Hypothalamus (tissue), 51 donors: Measurements from ENCODE around the gene EEIG2.
"Not testable (repeated sequence)": the region's sequence is repeated elsewhere in the genome, so short reads cannot be mapped to it uniquely, and the experiment has no call there.

Experiments
- DNase-seq, 51 donors: peaks; one replicate each; lab custom pipeline; 2025; lab: John Stamatoyannopoulos, UW

EEIG2 gene

DNA sequence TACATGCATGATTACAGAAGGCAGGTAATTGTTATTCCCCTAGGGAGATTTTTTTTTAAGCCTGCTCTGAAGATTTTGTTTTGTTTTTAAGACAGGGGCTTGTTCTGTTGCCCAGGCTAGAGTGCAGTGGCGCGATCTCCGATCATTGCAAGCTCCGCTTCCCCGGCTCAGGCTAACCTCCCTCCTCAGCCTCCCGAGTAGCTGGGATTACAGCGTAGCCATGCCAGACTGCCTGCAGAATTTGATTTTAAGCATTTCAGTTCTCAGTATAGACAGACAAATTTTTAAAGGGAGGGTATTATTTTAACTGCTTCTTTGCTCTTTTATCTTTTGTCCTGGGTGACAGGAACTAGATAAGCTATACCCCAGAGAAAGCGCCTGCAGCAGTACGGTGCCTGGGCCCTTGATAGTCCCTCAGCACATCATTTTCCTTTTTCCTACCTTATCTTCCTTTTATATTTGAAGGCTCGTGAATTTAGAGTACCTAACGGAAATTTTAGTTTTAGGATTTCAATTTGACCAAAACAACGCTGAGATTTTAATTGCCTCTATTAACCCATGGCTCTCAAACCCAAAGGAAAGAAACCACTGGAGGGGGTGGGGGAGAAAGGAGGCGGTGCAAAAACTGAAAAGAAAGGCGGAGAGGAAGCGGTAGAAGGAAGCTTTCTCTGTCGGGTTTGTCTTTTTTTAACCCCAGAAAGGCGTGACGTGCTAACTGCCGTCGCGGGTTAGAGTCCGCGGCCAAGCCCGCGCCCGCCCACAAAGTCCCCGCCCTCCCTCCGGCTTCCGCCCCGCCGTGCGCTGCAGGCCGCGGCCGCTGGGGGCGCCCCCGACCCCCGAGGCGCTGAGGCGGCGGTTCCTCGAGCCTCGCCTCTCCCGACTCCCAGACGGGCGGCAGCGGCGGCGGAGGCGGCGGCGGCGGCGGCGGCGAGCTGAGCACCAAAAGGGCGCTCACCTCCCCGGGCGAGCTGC, at the start of gene EEIG2:
EEIG2 (plus strand) TSS at position 886 of the 972 bp plus-strand sequence. CDS start 329 bp downstream, outside the sequence.
- peak in 48 of 51 donors; percentile 7 to 85 (median 53) for DNase-seq

DNA sequence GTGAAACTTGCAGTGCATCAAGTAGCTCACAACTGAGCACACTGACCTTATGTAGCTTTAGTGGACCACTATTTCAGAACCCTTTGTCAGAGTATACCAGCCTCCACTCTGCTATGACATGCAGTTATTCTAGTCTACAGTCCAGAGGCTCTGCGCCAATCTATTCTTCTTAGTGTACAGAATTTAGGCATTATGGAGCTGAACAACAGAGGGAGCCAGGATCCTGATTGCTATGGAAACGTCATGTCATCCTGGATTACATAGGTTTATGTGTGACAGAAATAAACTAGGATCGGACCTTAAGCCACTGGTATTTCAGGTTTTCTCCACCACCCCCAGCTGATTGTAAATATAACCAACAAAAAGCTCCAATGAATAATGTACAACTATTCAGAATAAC, 48.1 kb upstream of the EEIG2 start:
- DNase-seq = no peak

DNA sequence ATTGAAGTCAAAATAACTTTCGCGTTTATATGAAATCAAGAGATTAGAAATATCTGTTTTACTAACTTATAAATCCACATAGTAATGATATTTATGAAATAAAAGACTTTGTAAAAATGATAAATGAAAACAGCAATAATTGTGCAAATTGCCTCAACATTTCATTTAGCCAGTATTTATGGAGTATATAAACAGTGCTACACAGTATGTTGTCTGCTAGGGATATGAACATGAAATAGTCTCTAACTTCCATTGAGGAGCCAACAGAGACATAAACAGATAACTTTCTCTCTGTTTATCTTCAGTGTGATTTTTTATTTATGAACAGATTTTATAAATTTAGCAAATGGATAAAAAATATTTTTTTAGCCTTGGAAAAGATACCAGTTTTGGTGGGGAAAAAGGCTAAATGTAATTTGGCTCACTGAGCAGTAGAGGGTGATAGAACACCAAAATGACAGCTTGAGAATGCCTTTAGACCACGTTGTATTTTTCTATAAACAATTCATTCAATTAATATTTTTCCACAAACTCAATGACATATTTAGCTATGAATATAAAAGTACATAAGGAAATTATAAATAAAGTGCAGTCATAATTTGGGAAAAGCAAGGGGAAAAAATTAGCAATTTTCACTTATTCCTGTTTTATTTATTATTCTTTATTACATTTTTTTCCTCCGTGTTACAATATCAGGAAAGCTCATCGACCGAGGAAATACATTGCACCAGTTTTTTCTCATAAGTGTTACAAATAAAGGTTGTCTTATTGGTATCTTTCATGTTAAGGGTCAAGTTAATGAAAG, 47.5 kb upstream of the EEIG2 start:
- peak in 2 of 51 donors; percentile 2 to 42 for DNase-seq

DNA sequence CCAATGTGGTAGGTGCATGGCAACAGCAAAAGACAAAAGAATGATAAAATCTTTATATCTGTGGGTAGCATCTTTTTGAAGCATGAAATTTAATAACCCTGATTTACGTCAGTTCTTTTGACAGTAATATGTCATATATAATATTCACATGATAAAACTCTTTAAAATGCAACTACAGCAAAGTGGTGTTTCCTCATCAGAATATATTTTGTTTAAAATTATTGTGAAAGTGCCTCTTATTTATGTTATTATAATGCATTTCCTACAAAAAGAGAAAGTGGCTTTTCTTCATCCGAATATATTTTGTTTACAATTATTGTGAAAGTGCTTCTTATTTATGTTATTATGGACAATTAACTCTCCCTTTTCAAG, 46.9 kb upstream of the EEIG2 start:
- DNase-seq = no peak

DNA sequence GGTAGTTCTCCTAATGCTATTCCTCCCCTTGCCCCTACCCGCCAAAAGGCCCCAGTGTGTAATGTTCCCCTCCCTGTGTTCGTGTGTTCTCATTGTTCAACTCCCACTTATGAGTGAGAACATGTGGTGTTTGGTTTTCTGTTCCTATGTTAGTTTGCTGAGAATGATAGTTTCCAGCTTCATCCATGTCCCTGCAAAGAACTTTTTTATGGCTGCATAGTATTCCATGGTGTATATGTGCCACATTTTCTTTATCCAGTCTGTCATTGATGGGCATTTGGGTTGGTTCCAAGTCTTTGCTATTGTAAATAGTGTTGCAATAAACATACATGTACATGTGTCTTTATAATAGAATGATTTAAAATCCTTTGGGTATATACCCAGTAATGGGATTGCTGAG, 46.0 kb upstream of the EEIG2 start:
- DNase-seq = not testable (repeated sequence)

DNA sequence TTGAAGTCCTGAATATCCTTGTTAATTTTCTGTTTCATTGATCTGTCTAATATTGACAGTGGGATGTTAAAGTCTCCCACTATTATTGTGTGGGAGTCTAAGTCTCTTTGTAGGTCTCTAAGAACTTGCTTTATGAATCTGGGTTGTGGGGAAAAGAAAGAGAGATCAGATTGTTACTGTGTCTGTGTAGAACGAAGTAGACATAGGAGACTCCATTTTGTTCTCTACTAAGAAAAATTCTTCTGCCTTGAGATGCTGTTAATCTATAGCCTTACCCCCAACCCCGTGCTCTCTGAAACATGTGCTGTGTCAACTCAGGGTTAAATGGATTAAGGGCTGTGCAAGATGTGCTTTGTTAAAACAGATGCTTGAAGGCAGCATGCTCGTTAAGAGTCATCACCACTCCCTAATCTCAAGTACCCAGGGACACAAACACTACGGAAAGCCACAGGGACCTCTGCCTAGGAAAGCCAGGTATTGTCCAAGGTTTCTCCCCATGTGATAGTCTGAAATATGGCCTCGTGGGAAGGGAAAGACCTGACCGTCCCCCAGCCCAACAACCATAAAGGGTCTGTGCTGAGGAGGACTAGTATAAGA, 42.5 kb upstream of the EEIG2 start:
- not testable (repeated sequence) for DNase-seq

DNA sequence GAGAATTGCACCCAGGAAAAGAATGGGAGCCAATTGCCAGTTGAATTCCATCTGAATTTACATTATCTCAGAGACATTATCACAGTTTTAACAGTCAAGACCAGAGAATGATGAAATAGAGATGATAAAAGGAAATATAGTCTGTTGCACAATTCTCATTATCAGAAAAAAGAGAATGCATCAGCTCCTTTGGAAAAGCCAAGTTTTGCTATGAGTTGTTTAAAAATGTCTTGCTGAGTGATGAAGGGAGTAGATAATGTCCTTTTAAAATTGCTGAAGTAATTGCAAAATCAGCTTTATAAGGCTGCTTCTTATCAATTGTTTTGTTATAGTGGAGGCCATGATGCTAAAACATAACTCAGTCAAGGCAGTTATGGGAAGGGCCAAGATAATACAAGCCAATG, 37.9 kb upstream of the EEIG2 start:
- no peak for DNase-seq

DNA sequence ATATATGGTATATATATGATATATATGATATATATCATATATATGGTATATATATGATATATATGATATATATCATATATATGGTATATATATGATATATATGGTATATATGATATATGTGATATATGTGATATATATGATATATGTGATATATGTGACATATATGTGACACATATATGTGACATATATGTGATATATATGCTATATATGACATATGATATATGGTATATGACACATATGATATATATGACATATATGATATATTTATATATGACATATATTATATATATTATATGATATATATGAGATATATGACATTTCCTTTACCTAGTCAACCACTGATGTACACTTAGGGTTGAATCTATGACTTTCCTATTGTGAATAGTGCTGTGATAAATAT, 36.1 kb upstream of the EEIG2 start:
- no peak for DNase-seq

DNA sequence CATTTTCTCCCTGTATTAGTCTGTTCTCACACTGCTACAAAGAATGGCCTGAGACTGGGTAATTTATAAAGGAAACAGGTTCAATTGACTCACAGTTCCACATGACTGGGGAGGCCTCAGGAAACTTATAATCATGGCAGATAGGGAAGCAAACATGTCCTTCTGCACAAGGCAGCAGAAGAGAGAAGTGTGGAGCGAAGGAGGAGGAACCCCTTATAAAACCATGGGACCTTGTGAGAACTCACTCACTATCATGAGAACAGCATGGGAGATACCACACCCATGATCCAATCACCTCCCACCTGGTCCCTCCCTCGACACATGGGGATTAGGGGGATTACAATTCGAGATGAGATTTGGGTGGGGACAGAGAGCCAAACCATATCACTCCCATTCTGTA, 35.2 kb upstream of the EEIG2 start:
- DNase-seq = no peak

DNA sequence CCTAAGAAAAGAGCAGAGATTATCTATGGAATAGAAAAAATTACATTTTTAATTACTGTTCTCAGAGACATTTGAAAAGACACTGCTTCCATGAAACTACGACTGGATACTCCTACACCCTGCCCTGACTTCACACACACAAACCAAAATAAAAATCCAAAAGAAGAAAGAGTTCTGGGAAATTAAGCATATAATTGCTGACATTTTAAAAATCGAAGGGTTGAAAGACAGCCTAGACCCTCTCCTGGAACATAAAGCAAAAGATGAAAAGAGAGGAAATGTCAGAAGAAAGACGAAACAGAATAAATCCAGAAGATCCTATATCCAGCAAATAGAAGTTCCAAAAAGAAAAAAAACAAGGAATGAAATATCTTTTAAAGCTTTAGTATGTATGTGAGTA, 32.8 kb upstream of the EEIG2 start:
- no peak for DNase-seq

DNA sequence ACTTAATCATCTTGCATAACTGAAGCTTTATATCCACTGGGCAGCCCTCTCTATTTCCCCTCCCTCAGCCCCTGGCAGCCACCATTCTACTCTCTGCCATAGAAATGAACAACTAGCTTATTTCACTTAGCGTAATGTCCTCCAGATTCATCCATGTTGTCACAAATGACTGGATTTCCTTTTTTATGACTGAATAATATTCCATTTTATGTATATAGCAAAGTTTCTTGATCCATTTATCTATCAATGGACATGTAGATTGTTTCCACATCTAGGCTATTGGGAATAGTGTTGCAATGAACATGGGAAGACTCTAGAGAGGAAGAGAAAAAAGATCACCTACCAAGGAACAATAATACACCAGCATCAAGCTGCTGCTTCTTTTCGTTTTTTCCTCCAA, 32.1 kb upstream of the EEIG2 start:
- no peak for DNase-seq

DNA sequence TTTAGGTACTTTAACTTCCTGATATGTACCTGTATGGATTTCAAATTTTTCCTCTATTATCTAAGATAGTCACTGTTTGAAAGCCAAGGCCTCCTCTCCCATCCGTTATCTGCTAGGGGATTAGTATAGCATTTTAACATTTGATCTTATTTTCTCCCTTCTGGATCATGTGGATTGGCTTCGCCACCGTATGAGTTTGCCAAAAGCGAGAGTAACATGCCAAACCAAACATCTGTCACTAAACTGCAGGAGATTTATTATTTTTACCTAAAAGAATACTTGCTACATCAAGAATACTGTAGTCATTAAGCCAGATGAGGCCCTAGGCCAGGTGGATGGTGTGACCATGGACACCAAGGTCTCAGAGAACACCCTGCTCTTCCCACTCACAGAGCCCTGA, 28.5 kb upstream of the EEIG2 start:
- DNase-seq = no peak

DNA sequence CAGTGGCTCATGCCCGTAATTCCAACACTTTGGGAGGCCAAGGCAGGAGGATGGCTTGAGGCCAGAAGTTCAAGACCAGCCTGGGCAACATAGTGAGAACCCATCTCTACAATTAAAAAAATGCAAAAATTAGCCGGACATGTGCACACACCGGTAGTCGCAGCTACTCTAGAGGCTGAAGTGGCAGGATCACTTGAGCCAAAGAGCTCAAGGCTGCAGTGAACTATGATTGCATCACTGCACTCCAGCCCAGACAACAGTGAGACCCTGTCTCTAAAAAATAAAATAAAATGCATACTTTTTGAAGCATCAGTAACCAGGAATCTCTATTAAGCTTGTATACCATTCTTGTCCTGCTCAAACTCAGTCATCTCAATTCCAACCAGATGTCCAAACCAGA, 27.2 kb upstream of the EEIG2 start:
- DNase-seq = no peak

DNA sequence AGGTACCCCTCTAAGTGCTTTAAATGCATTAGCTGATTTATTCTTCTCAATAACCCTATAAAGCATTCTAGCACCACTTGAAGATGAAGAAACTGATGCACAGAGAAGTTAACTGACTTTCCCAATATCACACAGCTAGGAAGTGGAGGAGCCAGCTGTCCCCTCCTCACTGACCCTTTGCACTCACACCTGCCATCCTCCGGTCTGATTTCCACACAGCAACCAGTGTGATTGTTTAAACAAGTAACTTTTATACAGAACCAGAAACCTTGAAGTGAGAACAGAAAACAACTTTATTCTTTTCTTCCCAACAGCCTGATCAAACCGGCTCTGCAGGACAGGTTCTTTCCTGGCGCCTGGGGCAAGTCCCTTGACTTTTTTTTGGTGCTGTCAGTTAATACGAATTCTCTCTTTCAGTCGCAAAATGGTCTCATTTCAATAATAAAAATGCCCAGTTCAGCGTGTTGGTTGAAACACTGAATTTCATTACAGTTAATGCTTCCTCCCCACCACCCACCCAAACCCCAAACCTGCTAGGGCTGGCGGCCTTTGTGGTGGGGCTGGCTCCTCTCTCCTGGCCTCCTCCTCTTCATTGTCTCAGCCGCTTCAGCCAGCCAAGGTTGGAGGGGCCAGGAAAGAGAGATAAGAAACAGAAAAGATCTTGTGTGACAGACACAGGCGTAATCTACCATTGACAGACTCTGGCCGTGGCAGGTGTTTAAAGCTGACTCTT, 26.4 kb upstream of the EEIG2 start:
- DNase-seq = no peak

DNA sequence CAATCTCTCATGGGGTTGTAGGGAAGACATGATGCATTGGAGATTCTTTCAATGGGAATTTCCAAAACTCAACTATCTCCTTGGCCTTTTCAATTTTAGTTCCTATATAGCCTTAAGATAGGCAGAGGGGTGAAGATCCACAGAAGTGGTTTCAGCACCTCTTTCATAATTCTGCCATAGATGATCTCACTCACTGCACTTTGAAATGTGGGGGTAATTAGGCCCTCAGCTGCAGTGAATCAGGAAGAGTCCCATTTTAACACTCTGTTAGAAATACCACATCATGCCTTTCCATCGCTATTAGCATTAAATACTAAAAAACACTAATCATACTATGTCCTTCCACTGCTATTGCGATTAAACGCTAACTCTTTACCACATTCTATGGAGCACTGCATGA, 25.1 kb upstream of the EEIG2 start:
- DNase-seq = no peak

DNA sequence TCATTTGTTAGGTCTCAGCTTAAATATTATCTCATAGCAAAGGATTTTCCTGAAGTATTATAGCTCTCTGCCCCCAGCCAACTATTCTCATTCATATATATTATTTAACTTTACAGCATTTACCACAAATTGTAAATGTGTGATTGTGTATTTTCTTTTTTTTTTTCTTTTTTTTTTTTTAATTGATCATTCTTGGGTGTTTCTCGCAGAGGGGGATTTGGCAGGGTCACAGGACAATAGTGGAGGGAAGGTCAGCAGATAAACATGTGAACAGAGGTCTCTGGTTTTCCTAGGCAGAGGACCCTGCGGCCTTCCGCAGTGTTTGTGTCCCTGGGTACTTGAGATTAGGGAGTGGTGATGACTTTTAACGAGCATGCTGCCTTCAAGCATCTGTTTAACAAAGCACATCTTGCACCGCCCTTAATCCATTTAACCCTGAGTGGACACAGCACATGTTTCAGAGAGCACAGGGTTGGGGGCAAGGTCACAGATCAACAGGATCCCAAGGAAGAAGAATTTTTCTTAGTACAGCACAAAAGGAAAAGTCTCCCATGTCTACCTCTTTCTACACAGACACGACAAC, 24.5 kb upstream of the EEIG2 start:
- not testable (repeated sequence) for DNase-seq

DNA sequence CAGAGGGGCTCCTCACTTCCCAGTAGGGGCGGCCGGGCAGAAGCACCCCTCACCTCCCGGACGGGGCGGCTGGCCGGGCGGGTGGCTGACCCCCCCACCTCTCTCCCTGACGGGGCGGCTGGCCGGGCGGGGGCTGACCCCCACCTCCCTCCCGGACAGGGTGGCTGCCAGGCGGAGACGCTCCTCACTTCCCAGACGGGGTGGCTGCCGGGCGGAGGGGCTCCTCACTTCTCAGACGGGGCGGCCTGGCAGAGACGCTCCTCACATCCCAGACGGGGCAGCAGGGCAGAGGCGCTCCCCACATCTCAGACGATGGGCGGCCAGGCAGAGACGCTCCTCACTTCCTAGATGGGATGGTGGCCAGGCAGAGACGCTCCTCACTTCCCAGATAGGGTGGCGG, 23.9 kb upstream of the EEIG2 start:
- not testable (repeated sequence) for DNase-seq

DNA sequence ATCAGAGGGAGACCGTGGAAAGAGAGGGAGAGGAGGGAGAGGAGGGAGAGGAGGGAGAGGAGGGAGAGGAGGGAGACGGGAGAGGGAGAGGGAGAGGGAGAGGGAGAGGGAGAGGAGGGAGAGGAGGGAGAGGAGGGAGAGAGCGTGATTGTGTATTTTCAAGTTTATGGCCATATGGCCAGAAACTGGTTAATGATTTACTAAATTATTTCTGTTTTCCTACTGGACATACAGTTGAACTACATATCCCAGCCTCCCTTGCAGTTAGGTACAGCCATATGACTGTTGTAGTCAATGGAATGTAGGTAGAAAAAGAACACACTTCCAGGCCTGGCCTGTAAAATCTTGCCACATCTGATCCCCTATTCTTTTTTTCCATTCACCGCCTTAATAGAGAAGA, 23.1 kb upstream of the EEIG2 start:
- DNase-seq = not testable (repeated sequence)

DNA sequence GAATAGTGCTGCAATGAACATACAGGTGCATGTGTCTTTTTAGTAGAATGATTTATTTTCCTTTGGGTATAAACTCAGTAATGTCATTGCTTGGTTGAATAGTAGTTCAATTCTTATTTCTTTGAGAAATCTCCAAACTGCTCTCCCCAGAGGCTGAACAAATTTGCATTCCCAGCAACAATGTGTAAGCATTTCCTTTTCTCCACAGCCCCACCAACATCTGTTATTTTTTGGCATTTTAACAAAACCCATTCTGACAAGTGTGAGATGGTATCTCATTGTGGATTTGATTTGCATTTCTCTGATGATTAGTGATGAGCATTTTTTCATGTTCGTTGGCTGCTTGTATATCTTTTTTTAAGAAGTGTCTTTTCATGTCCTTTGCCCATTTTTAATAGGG, 21.9 kb upstream of the EEIG2 start:
- no peak for DNase-seq

DNA sequence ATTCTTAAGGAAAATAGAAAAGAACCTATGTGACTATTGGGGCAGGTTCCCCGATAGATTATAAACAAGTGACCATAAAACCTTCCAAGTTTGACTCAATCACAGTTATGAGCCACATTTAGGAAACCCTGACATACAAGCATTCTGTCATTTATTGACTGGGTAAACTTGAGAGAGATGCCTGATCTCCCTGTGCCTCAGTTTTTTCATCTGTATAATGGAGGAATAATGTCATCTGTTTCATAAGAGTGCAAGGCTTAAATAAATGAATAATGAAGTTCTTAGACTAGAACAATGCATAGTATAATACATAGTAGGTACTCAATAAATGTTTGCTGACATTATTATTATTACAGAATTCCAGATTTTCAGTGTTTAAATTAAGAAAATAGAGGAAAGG, 18.9 kb upstream of the EEIG2 start:
- DNase-seq = no peak
